Measurements from ENCODE around the gene PFDN2.

Gene PFDN2

GRCh38 chr1:161079436-161080110, 38.3 kb downstream of the PFDN2 start:
- no peak for TF ChIP-seq CTCF (IDR thresholded peaks at IDR 0.05; ENCODE audit: extremely low read depth, insufficient read depth, missing control alignments)
- no peak for DNase-seq (ENCODE audit: low spot score)
- in situ Hi-C loops (cut with MboI; ENCODE audit: low pct_unique_long_range_greater_than_20kb, low sequenced_read_pairs, unreplicated experiment): no loop called here

- no peak for DNase-seq (ENCODE audit: low spot score)
- no peak for TF ChIP-seq CTCF (IDR thresholded peaks at IDR 0.05; ENCODE audit: extremely low read depth, insufficient read depth, missing control alignments)
- in situ Hi-C loops (cut with MboI; ENCODE audit: low pct_unique_long_range_greater_than_20kb, low sequenced_read_pairs, unreplicated experiment): no loop called here
These were observed 40.4 kb downstream of the PFDN2 start for GRCh38 chr1:161077426-161077825.

- no peak for TF ChIP-seq CTCF (IDR thresholded peaks at IDR 0.05; ENCODE audit: extremely low read depth, insufficient read depth, missing control alignments)
- in situ Hi-C loops (cut with MboI; ENCODE audit: low pct_unique_long_range_greater_than_20kb, low sequenced_read_pairs, unreplicated experiment): no loop called here
- DNase-seq (ENCODE audit: low spot score): no peak
These were observed 41.4 kb downstream of the PFDN2 start for GRCh38 chr1:161076410-161076809.

- DNase-seq (ENCODE audit: low spot score): no peak
- in situ Hi-C loops (cut with MboI; ENCODE audit: low pct_unique_long_range_greater_than_20kb, low sequenced_read_pairs, unreplicated experiment): no loop called here
- no peak for TF ChIP-seq CTCF (IDR thresholded peaks at IDR 0.05; ENCODE audit: extremely low read depth, insufficient read depth, missing control alignments)
These were observed 43.0 kb downstream of the PFDN2 start for GRCh38 chr1:161074676-161075368.

GRCh38 chr1:161073474-161074121, 44.2 kb downstream of the PFDN2 start:
- TF ChIP-seq CTCF (IDR thresholded peaks at IDR 0.05; ENCODE audit: extremely low read depth, insufficient read depth, missing control alignments): no peak
- in situ Hi-C loops (cut with MboI; ENCODE audit: low pct_unique_long_range_greater_than_20kb, low sequenced_read_pairs, unreplicated experiment): no loop called here
- DNase-seq (ENCODE audit: low spot score): no peak

GRCh38 chr1:161072751-161073449, 44.9 kb downstream of the PFDN2 start:
- in situ Hi-C loops (cut with MboI; ENCODE audit: low pct_unique_long_range_greater_than_20kb, low sequenced_read_pairs, unreplicated experiment): no loop called here
- no peak for DNase-seq (ENCODE audit: low spot score)

More at GRCh38 chr1:161072751-161073449, 44.9 kb downstream of the PFDN2 start:
- no peak for TF ChIP-seq CTCF (IDR thresholded peaks at IDR 0.05; ENCODE audit: extremely low read depth, insufficient read depth, missing control alignments)

Measured in GM13977 (cell line).